Measurements from ENCODE around the gene YTHDF1. TPM values are rescaled to one million over a fixed set of nuclear protein-coding genes. Genes with fewer than 3 reads are reported as not detected.

YTHDF1 gene
- total and polyA plus RNA-seq, 2 of the 4 experiments (the other 2 are of a cell fraction), result 10.9 to 22.6 TPM

GRCh38 chr20:63176034-63176426 is 39.9 kb downstream of the YTHDF1 start:
- H3K9ac ChIP-seq (ENCODE audit: low read depth, low read length), result no peak overlapping the region
- no peak overlapping the region for H4K91ac ChIP-seq (ENCODE audit: insufficient read depth, low read depth, low read length)
- dilution Hi-C loops (cut with HindIII; ENCODE audit: low sequenced_read_pairs, unreplicated experiment), result no loop called here
- no peaks in the 10 kb centered on the region for H3K4me1 ChIP-seq (ENCODE audit: control insufficient read depth, insufficient read depth, low read length)
- no peak overlapping the region for H3K56ac ChIP-seq (ENCODE audit: extremely low read depth, insufficient read depth, low read length)
- ATAC-seq (ENCODE audit: low read depth) (no peak), DNase-seq (no peak)
- no peak overlapping the region for H2BK15ac ChIP-seq (ENCODE audit: low read depth, low read length)
- TF ChIP-seq RAD21 (IDR thresholded peaks at IDR 0.05; ENCODE audit: low read length), result no peak
- no peak for TF ChIP-seq RCOR1 (IDR thresholded peaks at IDR 0.05; ENCODE audit: insufficient replicate concordance, low read length)
- H2AK5ac ChIP-seq (ENCODE audit: low read depth, low read length), result no peak overlapping the region
- no peak overlapping the region for H3K23ac ChIP-seq (ENCODE audit: low read depth, low read length)
- no TSS peak for BruUV-seq (replicated peaks)
- no peaks in the 10 kb centered on the region for H3K36me3 ChIP-seq (ENCODE audit: control insufficient read depth, insufficient read depth, low read length)
- H3K27me3 ChIP-seq (ENCODE audit: control insufficient read depth, insufficient read depth, low read length), result peaks cover 89% of the 10 kb centered on the region
- 0% methylated on average over 1 of the region's 15 CpGs; no CpG with 5 or more reads in 1 of the 2 experiments for WGBS, 2 experiments (ENCODE audit: extremely low coverage in 2 of 2, insufficient read length in 1 of 2)
- H3K9me1 ChIP-seq (ENCODE audit: insufficient read depth, low read length), result no peaks in the 10 kb centered on the region
- intact Hi-C loops (cut with micrococcal nuclease), result no loop called here
- no peak overlapping the region for H3K14ac ChIP-seq (replicated peaks; ENCODE audit: low read depth, low read length)
- H2AFZ ChIP-seq (replicated peaks; ENCODE audit: low read length, poor library complexity), result no peak overlapping the region
- peaks cover 9% of the 10 kb centered on the region for H4K20me1 ChIP-seq (ENCODE audit: insufficient read depth, low read length)
- H3K79me1 ChIP-seq (ENCODE audit: low read depth in 1 of 2, low read length in 2 of 2), result no peaks in the 10 kb centered on the region
- H4K8ac ChIP-seq (ENCODE audit: low read depth in 2 of 2, low read length in 2 of 2), result no peak overlapping the region
- POLR2A ChIA-PET (ENCODE audit: unreplicated experiment), result no interaction called here
- H3K18ac ChIP-seq (ENCODE audit: low read depth, low read length), result no peak overlapping the region
- H3K9me3 ChIP-seq (ENCODE audit: control insufficient read depth, insufficient read depth, low read length), result no peaks in the 10 kb centered on the region
- no peak overlapping the region for H2AK9ac ChIP-seq (replicated peaks; ENCODE audit: low read depth, low read length, poor library complexity)
- H2BK20ac ChIP-seq (ENCODE audit: low read depth, low read length), result no peak overlapping the region
- no peak overlapping the region for H3K4me3 ChIP-seq (ENCODE audit: insufficient read depth, low read depth, low read length)
- H3K27ac ChIP-seq (ENCODE audit: insufficient read depth, low read length), result no peak overlapping the region
- CTCF ChIA-PET, result no interaction called here
- no peak overlapping the region for H3K4ac ChIP-seq (ENCODE audit: low read depth, low read length)
- no peak overlapping the region for H3K4me2 ChIP-seq (ENCODE audit: low read depth, low read length)
- H2BK5ac ChIP-seq (ENCODE audit: low read depth, low read length, poor library complexity, severe bottlenecking), result no peak overlapping the region
- in situ Hi-C loops (cut with MboI; ENCODE audit: low sequenced_read_pairs), result no loop called here
- H2BK120ac ChIP-seq (ENCODE audit: low read depth, low read length), result no peak overlapping the region
- no peak overlapping the region for H4K5ac ChIP-seq (ENCODE audit: low read depth, low read length)
